Motor neuron (in vitro differentiated cells): ENCODE data around the gene TNRC6C. TPM values are rescaled to one million over a fixed set of nuclear protein-coding genes. Genes with fewer than 3 reads are reported as not detected.
A peak's percentile ranks its signal among the peaks of the same experiment; 100 is the strongest.
"Not testable (repeated sequence)": the region's sequence is repeated elsewhere in the genome, so short reads cannot be mapped to it uniquely, and the experiment has no call there.

Experiments
- ATAC-seq, 8 experiments: fragments of 200-7000 bp; cut with Tn5 transposase; replicated peaks in 6 of 8; 2 replicates each; pipeline ENCODE4 v1.8.0; 2021; ENCODE audit warnings: mild to moderate bottlenecking in 8 of 8, moderate library complexity in 8 of 8
- H3K27ac ChIP-seq, 2 donors: fragments of 250-450 bp; sonication (Bioruptor Pico); 2 replicates each; pipeline ENCODE4 v1.9.0; 2021; ENCODE audit warnings: antibody characterized with exemption in 2 of 2, mild to moderate bottlenecking in 2 of 2, moderate library complexity in 1 of 2
- H3K4me1 ChIP-seq, 2 donors: fragments of 250-450 bp; sonication (Bioruptor Pico); replicated peaks in 1 of 2; 2 replicates each; pipeline ENCODE4 v1.6.1; 2021; ENCODE audit warnings: antibody characterized with exemption in 2 of 2, mild to moderate bottlenecking in 2 of 2, moderate library complexity in 1 of 2
- H3K4me3 ChIP-seq, 5 donors: fragments of 250-450 bp; sonication (Bioruptor Pico); 2 replicates each; pipeline ENCODE4 v1.9.0; 2021; ENCODE audit warnings: antibody characterized with exemption in 5 of 5, mild to moderate bottlenecking in 5 of 5, moderate library complexity in 4 of 5
- WGBS, 10 experiments: fragments of 450-650 bp; shearing (Covaris generic); methylation state at CpG; one replicate each; pipeline ENCODE4 v1.0.0; 2022; 5-methylcytosine and 5-hydroxymethylcytosine counted together
- in situ Hi-C, 9 experiments: fragments of 400-800 bp; cut with MboI; loops; one replicate each; pipeline ENCODE4 v1.15.0; 2021; ENCODE audit warnings: low sequenced_read_pairs in 9 of 9, low pct_unique_long_range_greater_than_20kb in 2 of 9; ENCODE audit not compliant: unreplicated experiment in 9 of 9
- total RNA-seq, 8 experiments: library from RNA; unstranded; fragments of 300-600 nt; gene quantifications; 2 replicates each; pipeline versions ENCODE4 v1.2.3 to v1.2.4, GENCODE V29; 2022

Gene TNRC6C
- total RNA-seq, 8 experiments from 2014 or later: 5.6 to 20.6 (median 16.1) TPM

DNA sequence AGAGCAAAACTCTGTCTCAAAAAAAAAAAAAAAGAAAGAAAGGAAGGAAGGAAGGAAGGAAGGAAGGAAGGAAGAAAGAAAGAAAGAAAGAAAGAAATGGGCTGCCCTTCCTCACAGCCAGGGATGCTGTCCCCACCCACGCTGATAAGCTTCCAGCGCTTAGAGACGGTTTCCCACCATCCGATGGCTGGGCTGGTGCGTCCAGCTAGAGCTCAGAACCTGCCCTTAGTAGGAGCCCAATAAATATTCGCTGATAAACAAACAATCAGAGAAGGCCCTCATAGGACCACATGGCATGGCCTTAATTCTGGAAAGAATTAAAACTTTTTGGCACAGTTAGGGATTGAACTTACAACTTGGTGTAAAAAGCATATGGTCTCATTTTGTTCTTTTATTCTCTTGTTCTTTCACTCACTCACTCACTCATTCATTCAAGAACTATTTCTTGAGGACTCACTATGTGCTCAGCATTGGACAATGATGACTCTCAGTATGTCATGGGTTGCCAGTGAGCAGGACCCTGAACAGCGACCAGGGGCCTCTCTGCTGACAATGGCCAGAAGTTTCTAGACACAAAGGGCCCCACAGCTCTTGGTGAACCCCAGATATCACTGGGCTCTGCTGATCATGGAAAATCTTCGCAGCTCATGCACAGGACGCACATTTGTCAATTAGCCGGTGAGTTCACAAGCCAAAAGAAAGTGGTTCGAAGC is 32.5 kb upstream of the TNRC6C start:
- no peak overlapping the region for H3K4me3 ChIP-seq
- WGBS, 10 experiments: 72 to 96% (median 89%) methylated on average over 1 to 9 of the region's 11 CpGs
- in situ Hi-C loops: no loop called here
- peaks cover 30 to 34% of the 10 kb centered on the region in 2 donors for H3K4me1 ChIP-seq
- H3K27ac ChIP-seq: no peak overlapping the region
- ATAC-seq: no peak

DNA sequence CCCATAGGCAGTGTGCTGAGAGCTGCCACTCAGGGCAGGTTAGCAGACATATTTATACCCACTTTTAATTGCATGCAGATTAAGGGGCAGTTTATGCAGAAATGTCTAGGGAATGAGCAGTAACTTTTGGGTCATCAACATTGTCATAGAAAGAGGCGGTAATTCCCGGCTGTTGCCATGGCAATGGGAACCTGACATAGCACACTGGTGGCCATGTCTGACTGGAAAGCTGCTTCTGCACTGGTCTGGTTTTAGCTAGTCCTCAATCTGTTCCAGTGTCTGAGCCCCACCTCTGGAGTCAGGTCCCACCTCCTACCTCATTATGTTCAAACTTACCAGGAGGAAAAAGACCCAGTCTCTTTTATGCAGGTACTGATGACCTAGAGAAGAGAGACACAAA is 31.5 kb upstream of the TNRC6C start:
- in situ Hi-C loops: no loop called here
- WGBS, 10 experiments: 20 to 100% (median 78%) methylated on average over 1 to 2 of the region's 2 CpGs; no CpG with 5 or more reads in 5 of the 10 experiments
- ATAC-seq: peak in 6 of 8 experiments; percentile 32 to 85 (median 74)
- H3K27ac ChIP-seq: no peak overlapping the region
- peaks cover 36 to 37% of the 10 kb centered on the region in 2 donors for H3K4me1 ChIP-seq
- no peak overlapping the region for H3K4me3 ChIP-seq

- no peak overlapping the region for H3K4me3 ChIP-seq
- in situ Hi-C loops: no loop called here
- H3K4me1 ChIP-seq: peaks cover 34 to 36% of the 10 kb centered on the region in 2 donors
- WGBS, 10 experiments: 47 to 100% (median 73%) methylated on average over 1 to 11 of the region's 16 CpGs; no CpG with 5 or more reads in 1 of the 10 experiments
- ATAC-seq: peak in 2 of 8 experiments; percentile 12 to 54
- H3K27ac ChIP-seq: no peak overlapping the region
These were observed 30.6 kb upstream of the TNRC6C start for GRCh38 chr17:77927777-77928518.

DNA sequence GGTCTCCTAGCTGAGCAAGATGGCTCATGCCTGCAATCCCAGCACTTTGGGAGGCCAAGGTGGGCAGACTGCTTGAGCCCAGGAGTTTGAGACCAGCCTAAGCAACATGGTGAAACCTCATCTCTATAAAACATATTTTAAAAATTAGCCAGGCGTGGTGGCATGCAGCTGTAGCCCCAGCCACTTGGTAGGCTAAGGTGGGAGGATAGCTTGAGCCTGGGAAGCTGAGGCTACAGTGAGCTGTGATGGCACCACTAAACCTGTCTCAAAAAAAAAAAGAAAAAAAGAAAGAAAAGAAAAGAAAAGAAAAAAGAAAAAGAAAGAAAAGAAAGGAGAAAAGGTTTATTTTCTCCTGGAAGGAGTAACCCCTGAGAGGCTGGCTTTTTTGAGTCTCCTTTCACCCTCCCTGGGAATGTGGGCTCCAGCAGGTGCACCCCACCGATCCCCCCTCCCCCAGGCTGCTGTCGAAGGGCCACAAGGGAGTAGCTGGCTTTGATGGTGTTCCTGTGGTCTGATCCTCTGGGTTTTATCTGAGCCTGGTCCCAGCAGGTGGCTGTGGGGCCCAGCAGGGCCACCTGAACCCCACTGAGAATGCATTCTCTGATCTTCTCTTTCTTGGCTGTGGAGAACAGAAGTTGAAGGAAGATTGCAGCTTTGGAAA is 29.9 kb upstream of the TNRC6C start:
- 40 to 100% (median 54%) methylated on average over 1 to 3 of the region's 3 CpGs; no CpG with 5 or more reads in 1 of the 10 experiments for WGBS, 10 experiments
- peaks cover 32 to 36% of the 10 kb centered on the region in 2 donors for H3K4me1 ChIP-seq
- in situ Hi-C loops: no loop called here
- no peak for ATAC-seq
- H3K4me3 ChIP-seq: no peak overlapping the region
- no peak overlapping the region for H3K27ac ChIP-seq

DNA sequence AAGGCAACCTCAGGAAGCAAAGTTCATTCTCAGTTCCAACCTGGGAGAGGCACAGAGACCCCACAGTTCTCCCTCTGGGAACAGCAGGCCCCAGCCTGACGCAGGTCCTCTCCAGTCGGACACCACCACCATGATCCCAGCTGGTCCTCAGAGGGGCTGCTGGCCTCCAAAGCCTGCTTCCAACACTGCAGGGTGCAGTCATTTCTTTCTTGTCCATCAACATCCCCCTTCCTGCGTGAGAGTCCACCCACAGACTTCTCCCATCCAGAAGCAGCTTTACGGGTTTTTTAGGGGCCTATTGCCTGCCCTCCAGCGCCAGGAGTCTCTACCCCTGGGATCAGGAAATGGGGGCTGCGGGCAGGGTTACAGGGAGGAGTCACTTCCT is 29.3 kb upstream of the TNRC6C start:
- in situ Hi-C loops: no loop called here
- Histone ChIP-seq H3K4me1 (peaks cover 30 to 34% of the 10 kb centered on the region in 2 donors), H3K27ac (no peak overlapping the region), H3K4me3 (no peak overlapping the region)
- ATAC-seq: no peak
- 31 to 100% (median 68%) methylated on average over 2 to 5 of the region's 6 CpGs; no CpG with 5 or more reads in 3 of the 10 experiments for WGBS, 10 experiments

- no peak for ATAC-seq
- H3K4me1 ChIP-seq: peaks cover 26 to 31% of the 10 kb centered on the region in 2 donors
- in situ Hi-C loops: no loop called here
- H3K4me3 ChIP-seq: no peak overlapping the region
- no peak overlapping the region for H3K27ac ChIP-seq
- WGBS, 10 experiments: 82 to 100% (median 90%) methylated on average over 1 to 5 of the region's 14 CpGs; no CpG with 5 or more reads in 5 of the 10 experiments
These were observed 28.5 kb upstream of the TNRC6C start for GRCh38 chr17:77929871-77930436.

GRCh38 chr17:77930780-77931768 is 27.4 kb upstream of the TNRC6C start:
- ATAC-seq: no peak
- Histone ChIP-seq H3K27ac (no peak overlapping the region), H3K4me1 (peaks cover 26 to 31% of the 10 kb centered on the region in 2 donors), H3K4me3 (no peak overlapping the region)
- 46 to 90% (median 68%) methylated on average over 2 to 16 of the region's 24 CpGs; no CpG with 5 or more reads in 5 of the 10 experiments for WGBS, 10 experiments
- in situ Hi-C loops: no loop called here

DNA sequence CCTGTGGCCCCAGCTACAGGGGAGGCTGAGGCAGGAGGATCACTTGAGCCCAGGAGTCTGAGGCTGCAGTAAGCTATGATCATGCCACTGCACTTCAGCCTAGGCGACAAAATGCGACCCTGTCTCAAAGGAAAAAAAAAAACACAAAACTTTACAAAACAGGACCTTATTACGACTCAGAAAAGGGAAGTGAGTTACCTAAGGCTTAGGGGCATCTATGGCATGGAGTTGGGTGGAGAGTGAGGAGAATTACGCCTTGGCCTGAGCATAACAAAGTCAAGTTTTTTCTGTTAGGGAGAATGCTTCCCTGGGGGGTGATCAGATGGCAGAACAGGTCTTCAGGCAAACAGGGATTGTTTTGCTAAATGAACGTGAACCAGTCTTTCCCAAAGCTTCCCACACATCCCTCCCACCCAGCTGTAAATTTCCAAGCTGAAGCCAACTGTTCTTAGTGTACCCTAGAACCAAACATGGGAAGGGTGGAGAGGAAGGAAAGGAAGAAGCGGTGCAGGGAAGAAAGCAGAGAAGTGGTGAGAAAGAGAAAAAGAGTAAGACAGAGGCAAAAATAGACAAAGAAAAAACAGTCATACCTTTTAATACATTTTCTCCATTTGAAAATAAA is 24.6 kb upstream of the TNRC6C start:
- Histone ChIP-seq H3K4me3 (no peak overlapping the region), H3K4me1 (peaks cover 14 to 15% of the 10 kb centered on the region in 2 donors), H3K27ac (no peak overlapping the region)
- 36 to 100% (median 75%) methylated on average over 1 to 6 of the region's 6 CpGs; no CpG with 5 or more reads in 1 of the 10 experiments for WGBS, 10 experiments
- no peak for ATAC-seq
- in situ Hi-C loops: no loop called here

DNA sequence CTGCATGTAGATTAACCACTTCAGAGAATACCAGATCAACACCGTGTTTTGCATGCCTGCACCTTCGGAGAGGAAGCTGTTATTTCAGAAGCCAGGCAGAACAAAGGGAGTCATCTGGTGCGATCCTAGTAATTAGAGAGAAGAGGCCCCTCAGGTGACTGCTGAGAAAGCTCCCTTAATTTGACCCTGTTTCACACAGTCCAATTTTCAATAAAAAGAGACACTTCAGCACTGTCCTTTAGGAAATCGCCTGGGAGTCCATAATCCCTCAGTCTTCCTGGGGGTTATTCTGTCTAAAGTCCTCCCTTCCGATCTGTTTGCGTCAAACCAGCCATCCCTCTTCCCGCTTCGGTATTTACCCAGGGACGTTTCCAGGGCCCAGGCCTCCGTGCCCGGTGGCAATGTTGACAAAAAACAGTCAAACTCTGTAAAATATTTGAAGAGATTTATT is 23.4 kb upstream of the TNRC6C start:
- 20 to 94% (median 44%) methylated on average over 2 to 11 of the region's 11 CpGs; no CpG with 5 or more reads in 2 of the 10 experiments for WGBS, 10 experiments
- in situ Hi-C loops: no loop called here
- H3K4me3 ChIP-seq: no peak overlapping the region

GRCh38 chr17:77935744-77936143 is 22.8 kb upstream of the TNRC6C start:
- not testable (repeated sequence) for H3K4me3 ChIP-seq, ATAC-seq

More for the DNA sequence above, 23.4 kb upstream of the TNRC6C start:
- Histone ChIP-seq H3K4me1 (peaks cover 15% of the 10 kb centered on the region in 2 donors), H3K27ac (no peak overlapping the region)
- peak in 2 of 8 experiments; percentile 20 to 75 for ATAC-seq

DNA sequence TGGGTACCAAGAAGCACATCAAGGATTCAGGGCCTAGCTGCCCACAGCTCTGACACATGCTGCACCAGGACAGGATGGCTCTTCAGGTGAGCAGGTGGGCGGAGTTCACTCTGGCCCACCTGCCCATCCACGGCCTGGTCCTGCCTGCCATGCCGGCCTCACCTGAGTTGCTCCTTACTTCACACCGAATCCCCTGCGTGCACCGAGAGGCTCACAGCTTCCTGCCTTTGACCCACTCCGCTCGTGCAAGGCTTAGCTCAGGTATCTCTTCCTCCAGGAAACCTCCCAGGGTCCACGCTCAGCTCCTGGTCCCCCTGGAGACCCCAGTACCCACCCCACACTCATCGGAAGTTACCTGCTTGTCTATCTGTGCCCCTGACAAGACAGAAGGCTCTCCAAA is 21.6 kb upstream of the TNRC6C start:
- ATAC-seq: no peak
- in situ Hi-C loops: no loop called here
- WGBS, 10 experiments: 20 to 100% (median 96%) methylated on average over 1 to 6 of the region's 10 CpGs; no CpG with 5 or more reads in 5 of the 10 experiments
- no peak overlapping the region for H3K27ac ChIP-seq
- H3K4me1 ChIP-seq: peaks cover 8 to 13% of the 10 kb centered on the region in 2 donors
- no peak overlapping the region for H3K4me3 ChIP-seq

More at GRCh38 chr17:77935744-77936143, 22.8 kb upstream of the TNRC6C start:
- H3K27ac ChIP-seq, in situ Hi-C loops: not testable (repeated sequence)
- WGBS, 10 experiments: 0 to 50% (median 7%) methylated on average over 1 to 5 of the region's 6 CpGs; no CpG with 5 or more reads in 5 of the 10 experiments
- peaks cover 15 to 19% of the 10 kb centered on the region in 2 donors for H3K4me1 ChIP-seq
